GM19372 (cell line): ENCODE results near the gene OCA2.
"Not testable (repeated sequence)": the region's sequence is repeated elsewhere in the genome, so short reads cannot be mapped to it uniquely, and the experiment has no call there.

ENCODE experiments used
- ATAC-seq: cut with Tn5 transposase; IDR thresholded peaks from one replicate; pipeline ENCODE4 v1.9.1; 2021; ENCODE audit warnings: mild to moderate bottlenecking, low read depth, moderate library complexity; ENCODE audit not compliant: unreplicated experiment

OCA2 gene

DNA sequence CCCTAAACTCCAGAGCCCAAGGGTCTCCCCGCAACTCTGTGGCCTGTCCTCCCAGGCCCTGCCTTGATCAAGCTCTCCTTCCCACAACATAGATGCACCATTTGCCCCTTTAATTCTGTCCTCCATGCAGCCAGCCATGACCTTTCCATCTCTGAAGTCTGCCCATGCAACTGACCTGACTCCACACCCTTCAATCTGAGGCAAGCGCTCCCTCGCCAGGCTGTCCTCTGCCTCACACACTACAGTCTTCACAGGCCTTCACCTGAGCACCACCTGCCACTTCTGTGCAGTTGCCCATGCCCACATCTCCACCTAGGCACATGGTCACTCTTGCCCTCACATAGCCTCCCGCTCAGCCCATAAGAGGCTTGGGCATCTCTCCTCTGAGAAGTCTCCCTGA is 244.0 kb downstream of the OCA2 start:
- ATAC-seq: no peak

GRCh38 chr15:27854601-27855000 is 244.5 kb downstream of the OCA2 start:
- no peak for ATAC-seq

DNA sequence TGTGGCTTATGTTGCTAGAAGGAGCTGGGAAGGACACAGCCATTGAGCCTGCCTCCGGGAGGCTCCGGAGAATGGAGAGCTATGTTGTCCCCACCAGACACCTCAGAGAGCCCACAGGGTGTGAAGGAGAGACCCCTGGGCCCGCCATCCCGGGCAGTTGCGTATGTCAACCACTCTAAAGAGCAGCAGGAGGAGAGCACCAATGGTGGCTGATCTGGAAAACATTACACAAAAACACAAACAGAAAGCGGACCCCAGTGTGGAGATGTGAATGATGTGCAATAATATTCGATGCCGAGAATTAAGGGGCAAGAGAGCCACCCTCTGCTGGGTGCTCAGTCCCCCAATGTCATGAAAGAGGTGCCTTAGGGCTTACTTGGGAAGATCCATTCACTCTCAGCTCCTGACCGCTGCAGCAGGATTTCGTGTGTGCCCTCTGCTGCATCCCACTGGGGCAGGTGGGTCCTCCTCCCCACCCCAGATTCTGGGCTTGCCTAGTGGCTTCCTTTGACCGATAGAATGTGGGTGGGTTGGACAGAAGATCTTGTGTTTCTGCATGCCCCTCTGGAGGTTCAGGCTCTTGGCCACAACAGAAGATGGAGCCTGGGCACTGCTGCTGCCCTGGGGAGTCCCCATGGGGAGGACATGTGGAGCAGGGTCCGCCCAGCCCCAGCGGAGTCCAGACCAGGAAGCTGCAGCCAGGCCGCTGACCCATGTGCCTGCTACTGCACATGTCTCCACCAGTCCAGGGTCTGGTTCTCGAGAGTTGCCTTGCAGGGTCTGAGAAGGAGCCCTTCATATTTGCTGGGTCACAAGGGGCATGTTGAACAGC is 245.3 kb downstream of the OCA2 start:
- no peak for ATAC-seq

GRCh38 chr15:27851858-27852210 is 247.3 kb downstream of the OCA2 start:
- ATAC-seq: no peak

- no peak for ATAC-seq
Observed at GRCh38 chr15:27850981-27851857, 247.9 kb downstream of the OCA2 start.

- ATAC-seq: no peak
Observed at GRCh38 chr15:27850050-27850449, 249.1 kb downstream of the OCA2 start.

DNA sequence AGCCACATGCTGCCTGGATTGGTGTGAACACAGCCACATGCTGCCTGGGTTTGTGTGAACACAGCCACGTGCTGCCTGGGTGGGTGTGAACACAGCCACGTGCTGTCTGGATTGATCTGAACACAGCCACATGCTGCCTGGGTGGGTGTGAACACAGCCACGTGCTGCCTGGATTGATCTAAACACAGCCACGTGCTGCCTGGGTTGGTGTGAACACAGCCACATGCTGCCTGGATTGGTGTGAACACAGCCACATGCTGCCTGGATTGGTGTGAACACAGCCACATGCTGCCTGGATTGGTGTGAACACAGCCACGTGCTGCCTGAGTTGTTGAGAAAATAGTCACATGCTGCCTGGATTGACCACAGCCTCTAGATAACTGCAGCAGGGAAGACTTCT is 250.2 kb downstream of the OCA2 start:
- ATAC-seq: not testable (repeated sequence)

GRCh38 chr15:27847775-27848710 is 251.1 kb downstream of the OCA2 start:
- no peak for ATAC-seq

DNA sequence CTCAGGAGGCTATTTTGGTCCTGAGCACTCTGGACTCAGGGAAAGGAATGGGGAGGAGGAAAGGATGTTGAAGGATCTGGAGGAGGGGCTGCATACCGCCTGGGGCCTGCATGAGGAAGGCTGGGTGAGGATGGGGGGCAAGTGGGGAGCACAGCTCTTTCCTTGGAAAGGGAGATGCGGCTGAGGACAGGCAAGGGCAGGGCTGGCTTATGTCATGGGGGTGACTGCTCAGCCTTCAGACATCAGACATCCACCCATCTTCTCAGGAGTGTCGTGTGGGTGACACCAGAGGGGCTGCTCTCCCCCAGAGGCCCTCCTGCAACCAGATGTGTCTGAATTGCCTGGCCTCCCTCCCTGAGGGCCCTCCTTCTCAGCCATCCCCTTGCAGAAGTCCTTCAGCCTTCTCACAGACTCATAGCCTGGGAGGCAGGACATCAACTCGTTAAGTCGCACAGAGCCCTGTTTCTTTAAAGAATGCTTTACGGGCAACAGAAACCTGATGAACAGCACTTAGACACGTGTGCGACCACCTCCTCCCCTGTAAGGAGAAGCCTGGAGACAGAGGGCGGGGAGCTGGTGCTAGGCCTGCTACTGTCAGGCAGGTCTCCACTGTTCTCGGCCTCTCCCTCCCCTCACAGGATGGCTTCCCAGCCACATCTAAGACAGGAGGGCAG is 252.3 kb downstream of the OCA2 start:
- ATAC-seq: no peak

DNA sequence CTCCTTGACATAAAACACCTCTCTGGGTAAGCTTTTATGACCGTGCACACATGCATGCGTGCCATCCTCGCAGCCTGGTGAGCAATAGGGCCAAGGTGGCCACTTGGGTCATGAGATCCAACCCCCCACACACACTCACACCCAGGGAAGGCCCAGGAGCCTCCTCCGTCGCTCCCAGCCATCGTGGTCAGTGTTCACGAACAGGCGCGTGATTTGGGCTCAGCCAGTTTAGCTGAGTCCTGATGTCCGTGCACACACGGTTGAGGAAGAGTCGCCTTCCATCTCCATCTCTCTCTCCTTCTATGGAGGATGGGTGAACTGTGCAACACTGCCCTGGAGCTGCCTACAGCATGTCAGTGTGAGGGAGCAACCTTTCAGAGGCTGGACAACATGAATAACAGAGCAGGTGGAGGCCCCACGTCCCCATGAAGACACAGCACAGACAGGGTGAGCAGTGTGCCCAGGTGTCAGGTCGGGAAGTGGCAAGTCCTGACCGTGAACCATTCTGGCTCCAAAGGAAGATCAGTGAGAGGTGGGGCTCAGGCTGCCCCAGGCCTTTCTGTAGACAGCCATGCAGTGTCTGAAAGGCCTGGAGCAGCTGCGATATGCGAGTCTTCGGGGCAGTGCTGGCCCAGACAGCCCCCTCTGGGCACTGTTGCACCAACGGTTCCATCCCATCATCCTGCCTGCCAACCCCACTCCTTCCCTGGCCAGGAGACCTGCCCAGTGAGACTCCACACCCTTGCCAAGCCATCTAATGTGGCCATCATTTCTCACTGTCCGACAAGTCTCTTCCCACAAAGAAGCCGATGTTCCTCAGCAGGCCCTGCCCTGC is 253.4 kb downstream of the OCA2 start:
- ATAC-seq: no peak

- ATAC-seq: no peak
Observed at GRCh38 chr15:27844018-27844666, 255.0 kb downstream of the OCA2 start.

- no peak for ATAC-seq
Observed at GRCh38 chr15:27843146-27843545, 256.0 kb downstream of the OCA2 start.

DNA sequence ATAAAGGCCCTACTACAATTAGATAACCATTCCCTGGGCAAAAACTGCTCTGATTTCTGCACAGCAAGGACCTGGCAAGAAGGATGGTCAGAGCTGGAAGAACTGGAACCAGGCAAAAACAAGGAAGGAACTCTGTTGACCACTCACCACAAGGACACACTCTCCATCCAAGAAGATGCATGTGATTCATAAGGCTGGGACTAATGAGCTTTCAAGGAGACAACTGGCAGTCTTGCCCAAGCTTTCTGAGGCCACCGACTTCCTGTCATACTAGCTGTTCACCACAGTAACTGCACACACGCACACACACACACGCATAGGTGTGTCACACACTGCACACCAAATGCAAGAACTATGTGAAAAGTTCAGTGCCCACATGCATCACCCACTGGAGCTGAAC is 256.6 kb downstream of the OCA2 start:
- ATAC-seq: no peak

DNA sequence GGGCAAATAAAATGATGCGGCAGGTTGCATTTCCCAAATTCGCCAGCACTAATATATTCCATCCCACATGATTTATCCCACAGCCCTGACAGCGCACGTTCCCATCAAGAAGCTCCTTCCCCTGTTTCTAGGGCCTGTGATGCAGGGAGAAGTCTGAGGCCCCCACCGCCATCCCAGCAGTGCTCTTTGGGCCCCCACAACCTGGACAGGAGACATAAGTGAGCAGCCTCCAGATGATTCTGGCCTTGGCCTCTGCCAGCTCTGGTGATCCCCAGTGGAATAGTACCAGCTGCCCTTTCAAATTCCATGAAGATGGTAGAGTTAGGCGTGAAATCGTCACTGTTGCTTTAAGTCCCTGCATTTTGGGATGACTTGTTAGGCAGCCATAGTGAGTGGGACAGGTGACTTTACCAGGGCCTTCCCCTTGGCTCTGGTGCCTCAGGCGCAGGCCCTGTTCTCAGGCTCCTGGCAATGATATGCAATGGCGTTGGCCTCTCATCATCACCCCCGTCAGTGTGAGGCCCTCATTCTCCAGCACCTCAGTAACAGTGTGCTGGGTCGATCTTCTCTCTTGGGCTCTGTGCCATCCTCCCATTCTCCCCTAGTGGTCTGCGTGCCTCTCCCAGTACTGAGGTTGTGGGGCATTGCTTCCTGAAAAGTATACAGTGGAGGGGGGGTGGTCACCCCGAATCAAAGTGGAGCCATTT is 263.7 kb downstream of the OCA2 start:
- no peak for ATAC-seq

GRCh38 chr15:27834684-27835083 is 264.4 kb downstream of the OCA2 start:
- ATAC-seq: no peak

DNA sequence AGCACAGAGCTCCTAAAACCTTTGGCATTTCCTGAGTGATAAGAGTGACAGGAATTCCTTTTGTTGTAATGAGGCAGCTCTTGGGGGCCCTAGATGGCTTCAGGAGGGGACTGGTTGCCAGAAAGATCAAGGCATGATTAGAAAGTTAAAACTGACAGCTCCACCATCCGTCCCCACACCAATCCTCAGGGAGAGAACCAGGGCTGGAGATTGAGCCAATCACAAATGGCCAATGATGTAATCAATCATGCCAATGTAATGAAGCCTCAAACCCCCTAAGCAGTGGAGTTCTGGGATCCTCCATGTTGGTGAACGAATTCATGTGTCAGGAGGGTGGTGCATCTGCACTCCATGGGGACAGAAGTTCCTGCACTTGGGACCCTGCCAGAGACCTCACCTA is 265.1 kb downstream of the OCA2 start:
- ATAC-seq: no peak

- ATAC-seq: no peak
Observed at GRCh38 chr15:27833178-27833577, 265.9 kb downstream of the OCA2 start.

DNA sequence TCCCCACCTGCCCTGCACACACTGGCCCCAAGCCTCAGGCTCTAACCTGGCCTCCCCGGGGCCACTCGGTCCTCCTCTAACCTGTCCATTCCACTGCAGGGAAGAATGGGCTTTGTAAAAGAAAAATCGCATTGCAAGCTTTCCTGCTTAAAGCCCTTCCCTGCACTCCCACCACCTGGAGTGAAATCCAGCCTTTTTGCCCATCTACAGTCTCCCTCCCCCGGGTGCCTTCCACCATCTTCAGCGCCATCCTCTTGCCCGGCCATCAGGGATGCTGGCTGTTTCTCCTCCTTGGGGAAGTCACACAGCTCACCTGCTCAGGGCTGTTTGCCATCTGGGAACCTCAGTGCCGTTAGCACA is 266.9 kb downstream of the OCA2 start:
- no peak for ATAC-seq
